GM04503 (cell line): ENCODE measurements around the gene PTBP3.

ENCODE experiments used
- DNase-seq: peaks from one replicate; pipeline ENCODE4 v3.0.0-alpha.2; 2012; ENCODE audit warnings: low read depth

The PTBP3 gene

DNA sequence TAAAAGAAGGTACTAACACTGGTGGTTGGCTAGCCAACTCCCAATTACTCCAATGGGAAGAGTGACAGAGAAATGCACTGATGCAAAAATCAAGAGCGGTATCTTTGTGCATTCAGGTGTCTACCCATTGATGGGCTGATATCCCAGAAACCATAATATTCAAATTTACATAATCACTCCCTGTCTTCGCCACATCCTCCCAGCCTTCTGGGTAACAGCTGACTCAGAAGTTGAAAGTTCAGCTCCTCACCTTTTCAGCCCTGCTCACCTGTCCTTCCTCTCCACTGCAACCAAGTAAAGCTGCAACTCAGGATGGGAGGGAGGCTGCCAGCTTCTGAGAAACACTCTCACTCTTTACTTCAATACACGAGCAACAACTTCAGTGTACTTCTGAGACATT is 165.2 kb downstream of the PTBP3 start:
- no peak for DNase-seq
